Stimulated activated CD8-positive, alpha-beta memory T cell treated with anti-CD3 and anti-CD28 coated beads, Interleukin-12 subunit alpha, Interleukin-12 subunit beta, amount 100 ng/mL, for 1 hour (primary cell): ENCODE results near the gene KDM4B.
A peak's percentile ranks its signal among the peaks of the same experiment; 100 is the strongest.

ENCODE experiments used
- DNase-seq: peaks from one replicate; pipeline ENCODE4 v3.0.0-alpha.2; 2020; ENCODE audit warnings: low read depth

The KDM4B gene

DNA sequence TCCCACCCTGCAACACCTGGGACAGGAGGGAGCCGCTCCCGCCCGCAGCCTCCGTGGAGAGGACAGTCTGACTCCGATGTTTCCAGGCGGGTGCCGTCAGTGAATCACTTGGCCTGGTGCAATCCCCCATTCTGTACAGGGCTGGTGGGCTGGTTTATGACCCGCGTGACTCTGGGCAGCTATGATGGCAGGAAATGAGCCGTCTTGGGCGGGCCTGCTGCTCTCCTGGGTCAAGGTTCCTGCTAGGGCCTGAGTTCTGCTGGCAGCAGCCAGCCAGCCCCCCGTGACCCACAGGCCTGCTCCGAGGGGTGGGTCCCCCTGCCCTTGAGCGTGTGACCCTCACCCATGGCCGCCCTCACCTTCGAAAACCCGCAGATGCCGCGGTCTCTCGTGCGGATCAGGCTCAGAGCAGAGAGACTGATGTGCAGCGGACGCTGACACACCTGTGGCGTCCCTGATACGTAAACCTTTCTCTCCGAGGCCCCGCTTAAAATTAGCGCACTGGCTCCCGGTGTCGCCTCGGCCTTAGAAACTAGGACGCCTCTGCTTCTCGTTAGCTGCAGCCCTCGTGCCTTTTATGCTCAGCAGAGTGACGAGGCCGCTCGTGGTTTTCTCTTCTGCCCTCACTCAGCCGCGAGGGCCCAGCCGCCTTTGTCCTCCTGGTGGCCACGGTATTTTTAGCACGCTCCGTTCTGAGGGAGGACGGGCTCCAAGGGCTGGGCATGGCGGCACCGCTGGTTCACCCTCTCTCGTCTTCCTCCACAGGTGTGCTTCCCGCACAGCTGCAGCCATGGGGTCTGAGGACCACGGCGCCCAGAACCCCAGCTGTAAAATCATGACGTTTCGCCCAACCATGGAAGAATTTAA lies 63.4 kb downstream of the KDM4B start:
- DNase-seq = no peak

DNA sequence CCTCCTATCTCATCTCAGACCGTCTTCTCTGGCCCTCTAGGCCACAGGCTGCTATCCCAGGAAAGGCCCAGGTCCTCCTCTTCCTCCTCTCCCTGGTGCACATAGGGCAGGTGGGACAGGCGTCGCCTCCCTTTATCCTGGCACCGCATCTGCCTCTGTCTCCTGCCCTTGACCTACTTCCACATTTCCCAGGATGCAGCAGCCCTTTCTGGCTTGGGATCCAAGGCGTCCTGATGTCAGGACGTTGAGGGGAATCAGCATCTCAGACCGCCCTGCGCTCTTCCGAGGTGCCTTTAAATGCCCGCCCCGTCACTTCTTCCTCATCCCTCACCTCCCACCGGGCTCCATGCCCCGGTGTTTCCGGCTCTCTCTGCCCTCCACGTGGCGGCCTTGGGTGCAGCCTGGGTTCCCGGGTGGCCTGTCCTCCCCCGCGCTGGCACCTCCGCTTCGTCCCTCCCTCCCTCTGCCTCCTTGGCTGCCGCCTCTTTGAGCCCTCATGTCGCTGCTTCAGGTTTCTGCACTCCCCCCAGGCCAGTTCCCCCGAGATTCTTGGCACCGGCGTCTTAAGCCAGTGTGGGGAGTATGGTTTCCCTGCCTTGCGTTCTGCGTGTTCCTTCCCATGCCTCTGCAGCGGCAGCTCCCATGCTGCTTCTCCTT lies 66.3 kb downstream of the KDM4B start:
- no peak for DNase-seq

GRCh38 chr19:5035793-5036697 lies 67.1 kb downstream of the KDM4B start:
- no peak for DNase-seq

DNA sequence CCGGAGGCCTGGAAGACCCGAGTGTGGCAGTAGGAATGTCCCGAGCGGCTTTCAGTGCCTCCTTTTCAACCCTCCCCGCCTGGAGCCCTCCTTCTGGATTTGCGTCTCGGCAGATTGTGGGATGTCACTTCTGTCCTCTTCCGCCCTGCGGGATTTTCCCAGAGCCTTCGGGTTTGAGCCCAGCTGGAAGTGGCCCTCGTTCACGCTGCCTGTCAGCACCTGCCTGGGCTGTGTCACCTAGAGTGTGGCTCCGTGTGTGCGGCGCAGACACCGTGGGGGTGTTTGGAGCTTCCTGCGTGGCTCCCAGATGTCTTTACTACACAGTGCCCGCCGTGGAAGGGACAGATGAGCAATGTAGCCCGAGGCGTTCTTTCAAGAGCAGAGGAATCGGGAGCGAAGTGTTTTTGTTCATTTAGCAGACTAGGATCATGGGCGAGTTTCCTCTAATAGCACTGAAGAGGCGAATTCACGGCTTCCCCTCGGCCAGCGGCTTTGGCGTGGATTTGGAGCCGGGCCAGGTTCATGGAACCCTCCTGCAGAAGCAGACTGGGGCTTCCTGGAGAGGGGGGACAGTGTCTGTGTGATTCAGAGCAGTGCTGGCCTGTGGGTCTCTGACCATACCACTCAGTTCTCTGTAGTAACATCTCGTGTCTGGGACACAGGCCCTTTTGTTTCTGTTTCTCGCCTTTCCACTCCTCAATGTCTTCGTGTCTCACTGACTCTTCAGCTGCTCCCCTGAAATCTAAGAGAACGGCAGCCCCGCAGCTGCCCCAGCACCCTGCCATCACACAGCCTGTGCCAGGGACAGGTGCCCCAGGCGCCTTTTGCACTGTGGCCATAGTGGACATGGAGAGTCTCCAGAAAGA lies 68.0 kb downstream of the KDM4B start:
- no peak for DNase-seq

GRCh38 chr19:5037936-5038335 lies 69.0 kb downstream of the KDM4B start:
- no peak for DNase-seq

DNA sequence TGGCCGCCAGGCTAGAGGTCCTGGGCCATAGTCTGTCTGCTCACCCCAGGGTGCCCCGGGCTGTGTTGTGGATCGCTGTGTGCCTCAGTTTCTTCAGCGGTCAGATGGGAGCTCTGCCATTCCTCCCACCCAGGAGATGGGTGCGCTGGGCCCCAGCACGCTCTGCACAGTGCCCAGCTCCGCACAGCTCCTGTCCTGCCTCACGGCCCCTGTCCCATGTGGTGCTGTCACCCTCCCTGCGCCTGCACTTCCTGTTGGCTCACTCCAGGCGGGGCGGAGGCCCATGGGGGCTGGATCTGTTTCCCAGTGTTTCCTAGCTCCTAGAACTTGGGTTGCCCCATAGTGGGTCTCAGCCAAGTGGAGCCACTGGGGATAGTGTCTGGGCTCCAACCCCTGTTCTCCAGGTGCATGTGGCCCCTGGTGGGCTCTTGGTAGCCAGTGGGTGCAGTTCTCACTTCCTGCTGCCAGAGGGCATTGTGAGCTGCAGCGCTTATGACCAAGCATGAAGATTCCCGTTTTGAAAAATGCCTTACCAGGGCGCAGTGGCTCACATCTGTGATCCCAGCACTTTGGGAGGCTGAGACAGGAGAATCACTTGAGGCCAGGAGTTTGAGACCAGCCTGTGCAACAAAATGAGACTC lies 69.8 kb downstream of the KDM4B start:
- no peak for DNase-seq

DNA sequence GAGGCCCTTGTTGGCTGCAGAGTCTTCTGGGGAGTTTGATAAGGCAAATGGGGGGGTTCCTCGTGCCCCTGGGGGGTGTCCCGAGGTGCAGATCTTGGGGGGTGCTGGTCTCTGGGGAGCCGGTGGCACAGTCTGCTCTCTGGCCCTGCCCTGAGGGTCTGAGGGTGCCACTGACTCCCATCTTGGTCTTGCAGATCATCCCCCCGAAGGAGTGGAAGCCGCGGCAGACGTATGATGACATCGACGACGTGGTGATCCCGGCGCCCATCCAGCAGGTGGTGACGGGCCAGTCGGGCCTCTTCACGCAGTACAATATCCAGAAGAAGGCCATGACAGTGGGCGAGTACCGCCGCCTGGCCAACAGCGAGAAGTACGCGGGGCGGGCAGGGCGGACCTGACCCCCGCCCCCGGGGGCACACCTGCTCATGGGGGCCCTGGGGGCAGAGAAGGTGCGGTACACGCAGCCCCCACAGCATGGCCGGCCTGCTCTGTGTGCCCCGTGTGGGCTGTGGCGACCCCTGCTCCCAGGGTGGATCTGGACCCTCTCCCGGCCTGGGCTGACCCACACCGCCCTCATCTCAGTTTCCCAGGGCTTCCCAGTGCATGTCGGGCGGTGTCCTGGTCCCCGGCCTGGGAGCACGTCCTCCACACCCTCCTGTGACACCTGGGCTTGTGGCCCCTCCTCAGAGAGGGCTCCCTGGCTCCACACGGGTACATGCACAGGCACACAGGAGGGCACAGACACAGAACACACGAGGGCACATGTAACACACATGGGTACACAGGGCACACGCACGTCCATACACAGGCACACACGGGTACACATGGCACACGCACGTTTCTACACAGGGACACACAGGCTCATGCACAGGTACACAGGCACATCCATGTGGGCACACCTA lies 71.0 kb downstream of the KDM4B start:
- DNase-seq = no peak

DNA sequence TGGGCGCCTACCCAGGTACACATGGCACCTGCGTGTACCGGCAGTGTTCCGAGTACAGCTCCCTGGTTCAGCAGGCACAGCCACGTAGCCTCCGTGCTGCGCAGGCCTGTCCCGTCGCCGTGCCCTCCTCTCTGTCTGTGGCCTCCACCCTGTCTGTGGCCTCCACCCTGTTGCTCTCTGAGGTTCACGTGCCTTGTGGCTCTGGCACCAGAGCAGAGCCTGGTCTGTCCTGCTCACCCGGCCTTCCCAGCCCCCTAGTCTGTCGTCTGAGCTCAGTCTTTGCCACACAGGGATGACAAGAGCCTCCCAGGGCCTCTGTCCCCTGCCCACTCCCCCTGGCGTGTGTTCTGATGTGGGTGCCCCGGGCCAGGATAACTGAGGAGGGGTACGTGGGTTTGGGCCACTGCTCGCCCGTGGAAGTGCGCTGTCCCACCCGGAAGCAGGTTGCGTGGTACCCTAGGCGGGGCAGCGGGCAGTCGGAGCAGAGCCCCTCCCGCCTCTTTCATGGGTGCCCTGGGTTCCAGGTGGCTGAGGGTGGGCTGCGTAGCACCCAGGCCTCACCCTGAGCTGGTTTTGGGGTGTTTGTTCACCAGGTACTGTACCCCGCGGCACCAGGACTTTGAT lies 71.7 kb downstream of the KDM4B start:
- DNase-seq = no peak

DNA sequence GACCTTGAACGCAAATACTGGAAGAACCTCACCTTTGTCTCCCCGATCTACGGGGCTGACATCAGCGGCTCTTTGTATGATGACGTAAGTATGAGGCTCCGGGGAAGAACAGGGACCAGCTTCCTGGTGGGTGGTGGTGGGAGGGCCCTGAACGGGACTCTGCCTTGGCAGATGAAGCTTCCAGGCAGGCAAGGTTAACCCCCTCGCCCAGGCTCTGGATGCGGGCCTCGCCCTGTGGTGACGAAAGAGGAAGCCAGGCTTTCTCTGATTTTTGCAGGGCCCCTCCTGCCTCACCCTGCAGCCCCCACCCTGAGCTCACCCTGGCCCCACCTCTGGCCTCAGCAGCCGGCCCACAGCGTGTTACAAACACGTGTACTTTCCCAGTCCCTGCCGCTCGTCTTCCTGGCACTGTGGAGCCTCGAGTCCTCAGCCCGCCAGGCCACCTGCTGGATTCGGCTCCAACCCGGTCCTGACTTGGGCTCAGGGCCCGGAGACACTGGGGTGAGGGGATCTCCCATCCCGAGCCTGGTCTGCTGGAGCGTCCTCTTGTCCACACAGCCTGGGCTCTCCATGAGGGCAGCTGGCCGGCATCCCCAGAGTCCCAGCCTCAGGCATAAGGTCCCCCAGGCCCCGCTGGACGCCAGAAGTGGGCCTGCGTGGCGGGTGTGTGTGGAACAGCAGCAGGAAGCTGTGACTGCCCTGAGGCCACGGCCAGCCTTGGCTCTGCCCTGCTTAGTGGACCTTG lies 72.4 kb downstream of the KDM4B start:
- DNase-seq = no peak

GRCh38 chr19:5041913-5042187 lies 72.9 kb downstream of the KDM4B start:
- DNase-seq = no peak

GRCh38 chr19:5042556-5042955 lies 73.6 kb downstream of the KDM4B start:
- no peak for DNase-seq

GRCh38 chr19:5045029-5045428 lies 76.1 kb downstream of the KDM4B start:
- no peak for DNase-seq

DNA sequence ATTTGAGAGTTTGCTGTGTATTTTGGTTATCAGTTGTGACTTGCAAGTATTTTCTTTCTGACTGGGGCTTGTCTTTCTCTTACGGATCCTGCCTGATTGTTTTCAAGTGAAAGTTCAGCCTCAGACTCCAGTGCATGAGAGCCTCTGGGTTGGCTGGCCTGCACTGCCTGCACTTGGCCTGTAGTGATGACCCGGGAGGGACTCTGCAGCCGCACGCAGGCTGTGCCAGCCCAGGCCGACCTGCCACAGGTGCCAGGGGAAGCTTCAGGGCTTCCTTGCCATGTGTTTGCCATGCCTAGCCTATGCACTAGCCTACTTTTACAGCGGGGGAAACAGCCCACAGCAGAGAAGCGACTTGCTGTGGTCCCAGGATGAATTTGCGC lies 77.0 kb downstream of the KDM4B start:
- DNase-seq = no peak

- no peak for DNase-seq
These were observed 77.6 kb downstream of the KDM4B start for GRCh38 chr19:5046339-5047039.

DNA sequence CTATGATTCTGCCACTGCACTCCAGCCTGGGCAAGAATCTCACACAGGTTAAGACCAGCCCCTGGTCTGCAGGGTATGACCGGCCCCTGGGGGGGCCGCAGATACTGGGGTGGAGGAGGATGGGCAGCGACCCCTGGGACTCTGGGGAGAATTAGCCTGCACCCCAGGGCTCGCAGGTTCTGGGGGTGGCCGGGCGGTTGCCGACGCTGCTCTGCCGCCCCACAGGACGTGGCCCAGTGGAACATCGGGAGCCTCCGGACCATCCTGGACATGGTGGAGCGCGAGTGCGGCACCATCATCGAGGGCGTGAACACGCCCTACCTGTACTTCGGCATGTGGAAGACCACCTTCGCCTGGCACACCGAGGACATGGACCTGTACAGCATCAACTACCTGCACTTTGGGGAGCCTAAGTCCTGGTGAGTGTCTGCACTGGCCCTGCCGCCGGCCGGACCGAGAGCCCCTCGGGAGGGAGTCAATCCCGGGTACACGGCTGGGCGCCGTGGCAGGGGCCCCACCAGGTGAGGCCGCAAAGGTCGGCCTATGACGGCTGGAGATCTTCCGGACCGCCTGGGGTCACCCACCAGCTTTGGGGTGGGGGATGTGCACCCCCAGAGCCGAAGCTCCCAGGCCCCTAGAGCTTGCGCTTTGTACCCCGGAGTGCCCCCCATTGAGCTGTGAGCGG lies 78.5 kb downstream of the KDM4B start:
- DNase-seq = no peak

DNA sequence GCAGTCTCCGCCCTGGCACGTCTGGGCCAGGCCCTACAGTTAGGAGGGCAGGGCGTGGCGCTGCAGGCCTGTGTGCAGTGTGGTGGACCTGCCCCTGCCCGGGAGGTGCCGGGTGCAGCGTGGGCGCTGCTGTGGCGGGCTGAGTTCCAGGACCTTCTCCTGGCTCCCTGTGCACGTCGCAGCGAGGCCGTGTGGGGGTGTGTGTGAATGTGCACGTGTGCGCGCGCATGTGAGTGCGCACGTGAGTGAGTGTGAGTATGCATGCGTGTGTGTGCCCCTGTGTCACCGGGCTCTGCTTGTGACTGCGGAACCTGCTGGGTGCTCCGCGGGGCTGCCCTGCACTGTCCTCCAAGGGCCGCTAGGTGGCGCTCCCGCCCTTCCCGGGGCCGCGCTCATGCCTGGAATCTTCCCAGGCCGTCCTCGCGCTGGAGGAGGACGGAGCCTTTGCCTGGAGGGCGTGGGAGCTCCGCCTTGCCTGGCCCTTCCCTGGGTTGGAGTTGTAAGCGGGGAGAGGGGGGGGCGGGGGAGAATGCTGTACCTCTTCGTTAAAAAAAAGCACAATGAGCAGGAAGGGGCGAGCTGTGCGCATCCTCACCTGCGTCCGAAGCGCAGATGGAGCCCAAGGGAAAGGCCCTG lies 79.3 kb downstream of the KDM4B start:
- DNase-seq = peak; percentile 24
